HUES6 (cell line): Measurements from ENCODE around the gene IGF1R.

Experiments
- H3K27ac ChIP-seq: 2 replicates; pipeline ENCODE4 v1.7.0; 2013; ENCODE audit warnings: low read depth, mild to moderate bottlenecking, low read length, inconsistent platforms
- H3K27me3 ChIP-seq: 2 replicates; pipeline ENCODE4 v1.6.1; 2013; ENCODE audit warnings: low read length; ENCODE audit not compliant: control insufficient read depth, insufficient read depth
- H3K36me3 ChIP-seq: 2 replicates; pipeline ENCODE4 v1.6.1; 2013; ENCODE audit warnings: low read length; ENCODE audit not compliant: control insufficient read depth, insufficient read depth
- H3K4me1 ChIP-seq: 2 replicates; pipeline ENCODE4 v1.6.1; 2013; ENCODE audit warnings: low read length; ENCODE audit not compliant: control insufficient read depth, insufficient read depth
- H3K4me3 ChIP-seq: 2 replicates; pipeline ENCODE4 v1.5.1; 2013; ENCODE audit warnings: low read depth, low read length
- H3K9ac ChIP-seq: one replicate; pipeline ENCODE4 v1.6.1; 2013; ENCODE audit warnings: mild to moderate bottlenecking, low read length
- H3K9me3 ChIP-seq: 2 replicates; pipeline ENCODE4 v1.6.1; 2013; ENCODE audit warnings: low read depth, low read length; ENCODE audit not compliant: control insufficient read depth, insufficient read depth

The IGF1R gene

DNA sequence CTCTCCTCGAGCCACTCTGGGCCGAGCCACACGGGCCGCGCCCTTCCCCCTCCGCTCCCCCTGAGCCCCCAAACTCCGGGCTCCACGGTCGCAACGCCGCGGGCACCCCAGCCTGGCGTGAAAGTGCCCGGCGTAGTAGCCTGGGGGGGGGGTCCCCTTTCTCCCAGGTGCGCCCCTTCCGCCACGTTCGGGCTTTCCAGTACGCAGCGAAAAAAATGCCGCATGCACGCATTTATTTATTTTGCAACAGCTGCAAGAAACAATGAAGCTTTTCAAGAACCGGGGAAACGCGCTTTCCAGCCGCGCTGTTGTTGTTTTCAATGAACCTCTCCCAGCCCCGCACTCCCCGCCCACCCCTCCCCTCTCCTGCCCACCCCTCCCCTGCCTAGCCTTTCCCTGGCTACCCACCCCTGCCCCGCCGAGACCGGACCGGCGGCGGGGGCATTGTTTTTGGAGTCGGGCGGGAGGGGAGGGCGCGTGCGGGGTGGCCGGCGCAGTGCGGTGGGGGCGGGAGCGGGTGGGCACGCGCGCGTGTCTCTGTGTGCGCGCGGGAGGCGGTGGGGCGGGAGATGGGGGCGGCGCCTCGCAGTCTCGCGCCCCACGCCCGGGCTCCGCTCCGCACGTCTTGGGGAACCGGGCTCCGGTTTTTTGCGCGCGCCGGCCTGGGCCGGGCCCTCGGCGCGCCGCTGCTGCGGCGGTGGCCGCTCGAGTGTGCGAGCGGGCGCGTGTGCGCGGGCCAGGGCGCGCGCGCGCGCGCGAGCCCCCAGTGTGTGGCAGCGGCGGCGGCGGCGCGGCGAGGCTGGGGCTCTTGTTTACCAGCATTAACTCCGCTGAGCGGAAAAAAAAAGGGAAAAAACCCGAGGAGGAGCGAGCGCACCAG is at the start of gene IGF1R:
IGF1R (plus strand) TSS at position 766 of the 880 bp plus-strand sequence. CDS start 1,043 bp downstream, outside the sequence.
- H3K27ac ChIP-seq: peak within 1 kb of the TSS; percentile 95
- no peaks in the 10 kb centered on the region for H3K9me3 ChIP-seq
- H3K9ac ChIP-seq: peak within 1 kb of the TSS; percentile 84
- no peaks in the 10 kb centered on the region for H3K36me3 ChIP-seq
- no peaks in the 10 kb centered on the region for H3K27me3 ChIP-seq
- peaks cover 13% of the 10 kb centered on the region for H3K4me1 ChIP-seq
- peak within 1 kb of the TSS; percentile 81 for H3K4me3 ChIP-seq

DNA sequence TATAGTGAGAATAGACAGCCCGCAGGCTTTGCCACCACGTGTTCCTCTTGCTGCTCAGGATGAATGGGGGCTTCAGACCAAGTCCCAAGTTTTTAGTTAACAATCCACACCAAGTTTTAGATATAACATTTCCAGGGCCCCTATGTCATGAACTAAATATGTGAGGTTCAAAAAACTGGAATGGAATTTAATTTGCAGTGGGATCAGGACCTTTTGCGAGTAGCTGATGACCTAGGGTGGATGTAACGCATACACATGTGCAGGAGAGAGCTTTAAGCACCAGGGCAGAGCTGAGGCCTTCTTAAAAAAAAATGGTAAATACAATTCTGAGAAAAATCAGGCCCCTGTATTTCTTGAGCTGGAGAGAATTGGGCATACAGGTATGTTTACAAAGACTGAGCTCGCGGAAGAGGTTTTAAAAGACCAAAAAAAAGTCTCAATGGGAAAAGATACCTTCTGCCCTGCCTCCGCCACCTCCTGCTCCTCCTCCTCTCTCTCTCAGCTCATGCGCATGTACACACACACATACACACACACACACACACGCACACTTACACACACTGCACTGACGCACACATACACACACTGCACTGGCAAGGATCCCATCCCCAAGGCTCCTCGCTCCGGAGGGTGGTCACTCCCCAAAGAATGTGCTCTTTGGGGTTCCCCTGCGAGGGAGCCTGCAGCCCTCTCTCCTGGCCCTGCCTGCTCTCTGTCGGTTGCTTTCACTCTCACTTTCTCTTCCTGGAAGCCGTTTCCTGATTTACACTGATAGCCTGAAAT is 48.2 kb upstream of the IGF1R start:
- Histone ChIP-seq H3K9me3 (peaks cover 6% of the 10 kb centered on the region), H3K4me3 (peak overlapping the region; percentile 15; the same call in 1 of the 2 replicates), H3K36me3 (no peaks in the 10 kb centered on the region), H3K9ac (no peak overlapping the region), H3K27ac (no peak overlapping the region), H3K4me1 (peaks cover 27% of the 10 kb centered on the region), H3K27me3 (no peaks in the 10 kb centered on the region; the same call in 1 of the 2 replicates)

DNA sequence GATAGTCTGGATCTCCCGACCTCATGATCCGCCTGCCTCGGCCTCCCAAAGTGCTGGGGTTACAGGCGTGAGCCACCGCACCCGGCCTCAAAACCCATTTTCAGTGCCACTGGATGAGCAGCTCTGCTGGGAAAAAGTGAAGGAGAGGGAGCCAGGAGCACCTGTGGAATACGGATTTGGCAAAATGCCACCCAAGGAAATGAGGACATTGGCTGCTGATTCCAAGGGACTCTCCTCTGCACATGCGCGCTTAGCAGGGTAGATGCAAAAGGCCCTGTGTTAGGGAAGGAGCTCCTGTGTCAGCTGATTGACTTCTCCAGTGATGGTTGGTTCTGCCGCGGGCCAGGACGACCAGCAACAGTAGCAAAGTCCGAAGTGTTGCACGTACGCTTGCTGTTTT is 43.4 kb upstream of the IGF1R start:
- H3K9ac ChIP-seq: no peak overlapping the region
- H3K27me3 ChIP-seq: no peaks in the 10 kb centered on the region
- H3K9me3 ChIP-seq: peaks cover 6% of the 10 kb centered on the region
- H3K4me3 ChIP-seq: no peak overlapping the region
- H3K36me3 ChIP-seq: no peaks in the 10 kb centered on the region
- H3K4me1 ChIP-seq: peaks cover 17% of the 10 kb centered on the region
- H3K27ac ChIP-seq: no peak overlapping the region

DNA sequence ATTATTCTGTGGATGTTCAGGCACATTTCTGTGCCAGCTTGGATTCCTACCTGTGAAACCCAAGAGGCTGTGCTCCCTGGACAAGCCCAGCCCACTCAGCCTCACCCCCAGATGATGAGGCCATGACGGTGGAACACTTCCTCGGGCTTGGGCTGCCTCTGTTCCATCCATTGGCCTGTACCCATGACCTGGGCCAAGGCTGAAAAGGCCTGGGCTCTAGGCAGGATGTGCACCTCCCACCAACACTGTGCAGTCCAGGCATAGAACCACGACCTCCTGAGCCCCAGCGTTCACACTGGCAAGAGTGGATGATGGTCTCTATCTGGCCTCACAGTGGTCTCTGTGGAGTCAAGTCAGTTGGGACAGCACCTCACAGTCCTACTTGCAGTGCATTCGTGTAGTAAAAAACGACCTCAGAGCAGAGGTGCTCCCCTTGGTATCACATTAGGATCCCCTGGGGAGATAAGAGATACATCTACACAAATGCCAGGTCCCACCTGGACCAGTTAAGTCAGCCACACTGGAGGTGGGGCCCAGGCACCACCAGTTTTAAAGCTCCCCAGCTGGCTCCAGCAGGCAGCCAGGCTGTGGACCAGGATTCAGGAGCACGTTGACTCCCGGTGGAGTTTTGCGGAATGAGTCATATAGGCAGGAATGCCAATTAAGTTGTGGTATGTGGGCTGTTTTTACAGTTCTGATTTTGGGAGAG is 39.0 kb upstream of the IGF1R start:
- Histone ChIP-seq H3K9me3 (no peaks in the 10 kb centered on the region), H3K27me3 (no peaks in the 10 kb centered on the region), H3K4me1 (peaks cover 11% of the 10 kb centered on the region), H3K9ac (no peak overlapping the region), H3K4me3 (no peak overlapping the region), H3K36me3 (no peaks in the 10 kb centered on the region), H3K27ac (peak overlapping the region; percentile 73)

DNA sequence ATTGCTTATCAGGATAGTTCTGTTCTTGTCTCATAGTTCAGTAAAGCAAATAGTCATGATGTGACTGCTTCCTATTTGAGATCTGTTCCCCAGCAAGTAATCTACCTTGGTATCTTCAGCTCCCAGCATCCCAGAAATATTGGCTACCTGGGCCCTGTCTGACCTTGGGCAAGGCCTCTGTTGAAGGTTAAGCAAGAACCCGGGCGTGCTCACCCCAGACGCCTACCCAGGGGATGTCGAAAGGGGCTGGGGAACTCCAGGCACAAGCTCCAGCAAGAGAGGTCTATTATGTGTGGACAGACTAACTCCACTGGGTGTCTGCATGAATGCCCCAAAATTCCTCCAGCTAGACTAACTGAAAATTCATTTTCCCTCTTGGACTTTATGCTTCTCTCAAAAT is 37.3 kb upstream of the IGF1R start:
- H3K36me3 ChIP-seq: no peaks in the 10 kb centered on the region
- H3K9me3 ChIP-seq: no peaks in the 10 kb centered on the region
- H3K4me1 ChIP-seq: peaks cover 11% of the 10 kb centered on the region
- no peak overlapping the region for H3K27ac ChIP-seq
- no peak overlapping the region for H3K9ac ChIP-seq
- H3K27me3 ChIP-seq: no peaks in the 10 kb centered on the region
- H3K4me3 ChIP-seq: no peak overlapping the region

DNA sequence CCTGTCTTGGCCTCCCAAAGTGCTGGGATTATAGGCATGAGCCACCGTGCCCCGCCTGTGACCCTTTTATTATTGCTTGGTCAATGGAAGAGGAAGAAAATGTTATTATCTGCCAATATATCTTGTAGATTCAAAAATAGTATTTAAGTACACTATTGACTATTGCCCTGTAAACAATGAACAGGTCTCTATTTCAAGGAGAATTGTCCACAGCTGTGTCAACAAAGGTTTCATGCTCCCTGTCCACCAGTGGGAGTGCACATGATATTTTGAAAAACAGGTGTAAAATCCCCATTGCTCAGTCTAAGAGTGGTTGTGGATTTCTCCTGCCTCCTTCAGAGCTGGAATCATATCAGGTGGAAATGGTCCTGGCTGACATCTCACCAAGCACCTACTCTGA is 36.5 kb upstream of the IGF1R start:
- H3K4me1 ChIP-seq: peaks cover 11% of the 10 kb centered on the region
- no peaks in the 10 kb centered on the region for H3K9me3 ChIP-seq
- H3K27ac ChIP-seq: no peak overlapping the region
- H3K4me3 ChIP-seq: no peak overlapping the region
- H3K9ac ChIP-seq: no peak overlapping the region
- no peaks in the 10 kb centered on the region for H3K27me3 ChIP-seq
- no peaks in the 10 kb centered on the region for H3K36me3 ChIP-seq

DNA sequence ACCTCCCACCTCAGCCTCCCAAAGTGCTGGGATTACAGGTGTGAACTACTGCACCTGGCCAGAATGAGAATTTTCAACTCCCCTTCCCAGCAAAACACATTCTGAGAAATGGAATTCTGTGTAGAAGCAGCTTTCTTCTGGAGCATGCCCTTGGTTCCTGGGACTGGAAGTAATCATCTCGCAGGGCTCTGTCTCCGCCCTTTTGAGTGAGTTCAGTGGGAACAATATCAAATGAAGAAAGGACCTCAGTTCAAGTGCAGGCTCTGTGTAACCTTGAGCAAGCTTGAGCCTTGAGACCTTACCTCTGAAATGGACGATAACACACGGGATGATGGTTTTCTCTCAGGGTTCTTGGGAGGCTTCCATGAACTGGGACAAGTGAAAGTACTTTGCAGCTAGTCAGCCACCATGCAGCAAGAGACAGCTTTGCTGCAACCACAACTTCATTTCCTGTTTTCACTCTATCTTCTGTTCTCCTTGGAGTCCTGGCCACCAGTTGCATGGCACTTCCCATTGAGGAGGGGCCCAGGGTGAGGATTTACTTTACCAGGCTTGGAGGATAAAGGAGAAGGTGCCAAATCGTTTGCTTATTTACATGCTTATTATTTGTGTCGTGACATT is 35.7 kb upstream of the IGF1R start:
- H3K36me3 ChIP-seq: no peaks in the 10 kb centered on the region
- no peak overlapping the region for H3K9ac ChIP-seq
- no peaks in the 10 kb centered on the region for H3K27me3 ChIP-seq
- peaks cover 11% of the 10 kb centered on the region for H3K4me1 ChIP-seq
- no peak overlapping the region for H3K4me3 ChIP-seq
- H3K9me3 ChIP-seq: no peaks in the 10 kb centered on the region
- H3K27ac ChIP-seq: no peak overlapping the region

DNA sequence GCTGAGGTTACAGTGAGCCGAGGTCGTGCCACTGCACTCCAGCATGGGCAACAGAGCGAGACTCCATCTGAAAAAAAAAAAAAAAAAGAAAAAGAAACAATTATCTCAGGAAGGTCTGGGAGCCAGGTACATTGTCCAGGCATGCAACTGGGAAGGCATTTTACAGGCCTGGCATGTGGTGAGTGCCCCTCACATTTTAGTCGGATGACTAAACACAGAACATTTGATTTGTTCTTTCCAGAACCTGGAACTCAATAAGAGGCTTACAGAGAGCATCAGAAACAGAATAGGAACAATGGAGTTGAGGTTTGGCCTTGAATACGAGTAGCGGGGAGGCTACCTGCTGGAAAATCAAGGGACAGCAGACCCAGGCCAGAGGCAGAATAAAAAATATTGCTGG is 33.7 kb upstream of the IGF1R start:
- Histone ChIP-seq H3K36me3 (no peaks in the 10 kb centered on the region), H3K27ac (no peak overlapping the region), H3K9ac (no peak overlapping the region), H3K9me3 (no peaks in the 10 kb centered on the region), H3K4me1 (peaks cover 3% of the 10 kb centered on the region; the same call in 1 of the 2 replicates), H3K4me3 (no peak overlapping the region), H3K27me3 (no peaks in the 10 kb centered on the region)

DNA sequence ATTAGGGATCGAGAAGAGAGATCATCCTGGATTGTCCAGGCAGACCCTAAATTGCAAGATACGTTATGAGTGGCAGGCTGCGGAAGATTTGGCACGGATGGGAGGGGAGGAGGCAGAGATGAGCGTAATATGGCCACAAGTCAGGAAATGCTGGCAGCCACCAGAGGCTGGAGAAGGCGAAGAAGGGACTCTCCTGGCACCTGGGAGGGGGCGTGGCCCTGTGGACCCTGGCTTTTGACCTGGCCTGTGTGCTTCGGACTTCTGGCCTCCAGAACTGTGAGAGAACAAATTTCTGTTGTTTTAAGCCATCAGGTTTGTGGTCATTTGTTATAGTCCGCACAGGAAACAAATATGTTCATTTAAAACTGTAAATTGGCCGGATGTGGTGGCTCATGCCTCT is 31.9 kb upstream of the IGF1R start:
- Histone ChIP-seq H3K27ac (no peak overlapping the region), H3K27me3 (no peaks in the 10 kb centered on the region), H3K36me3 (no peaks in the 10 kb centered on the region), H3K4me3 (no peak overlapping the region), H3K9me3 (no peaks in the 10 kb centered on the region), H3K9ac (no peak overlapping the region), H3K4me1 (no peaks in the 10 kb centered on the region)

DNA sequence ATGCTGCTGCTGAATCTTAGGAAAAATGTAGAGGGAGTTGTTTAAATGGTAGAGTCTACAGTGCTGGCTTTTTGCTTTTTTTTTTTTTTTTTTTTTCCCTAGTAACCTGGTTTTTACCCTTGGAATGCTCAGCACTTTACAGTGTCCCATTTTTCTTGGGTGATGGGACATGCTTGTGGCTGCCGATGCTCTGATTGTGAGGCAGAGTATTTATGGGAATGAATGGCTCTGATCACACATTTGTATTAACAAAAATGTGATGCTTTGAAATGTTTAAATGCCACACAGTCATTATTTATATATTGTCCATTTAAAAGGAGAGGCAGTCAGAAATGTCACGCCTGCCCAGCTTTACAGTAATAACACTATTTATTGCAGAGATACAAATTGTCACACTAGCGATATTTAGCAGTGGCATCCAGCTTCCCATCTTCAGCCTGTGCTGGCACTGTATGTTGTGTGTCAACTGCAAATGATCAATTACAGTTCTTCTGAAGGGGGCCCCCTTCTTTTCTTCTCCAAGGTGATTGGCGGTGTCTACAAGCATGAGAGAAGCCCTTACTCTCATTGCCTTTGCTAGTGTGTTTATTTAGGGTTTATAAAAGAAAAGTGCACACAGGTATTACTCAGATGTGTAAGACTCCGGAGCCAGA is 30.9 kb upstream of the IGF1R start:
- no peaks in the 10 kb centered on the region for H3K36me3 ChIP-seq
- H3K4me3 ChIP-seq: no peak overlapping the region
- no peaks in the 10 kb centered on the region for H3K9me3 ChIP-seq
- no peaks in the 10 kb centered on the region for H3K27me3 ChIP-seq
- no peaks in the 10 kb centered on the region for H3K4me1 ChIP-seq
- H3K27ac ChIP-seq: no peak overlapping the region
- no peak overlapping the region for H3K9ac ChIP-seq
